Sigmoid colon (tissue), 4 donors: ENCODE data around the gene SCN1B.

ENCODE experiments used
- CTCF ChIP-seq, 4 experiments: fragments of 450-650 bp in 3 of 4; fragments of 200-600 bp in 1 of 4; IDR thresholded peaks; one replicate each; pipeline ENCODE4 v1.5.1; 2016 to 2019; ENCODE audit warnings: antibody characterized with exemption in 4 of 4, mild to moderate bottlenecking in 3 of 4, moderate library complexity in 2 of 4
- EP300 ChIP-seq, 4 donors: sonication (generic); formaldehyde crosslinking; IDR thresholded peaks; one replicate each; pipeline ENCODE4 v1.6.1; 2017; ENCODE audit warnings: antibody characterized with exemption in 4 of 4
- POLR2A ChIP-seq, 2 donors: fragments of 450-650 bp; IDR thresholded peaks; one replicate each; pipeline ENCODE4 v1.6.1; 2016; ENCODE audit warnings: antibody characterized with exemption in 2 of 2, mild to moderate bottlenecking in 2 of 2, moderate library complexity in 2 of 2
- POLR2AphosphoS5 ChIP-seq, 4 donors: sonication (generic); formaldehyde crosslinking; IDR thresholded peaks; one replicate each; pipeline ENCODE4 v1.6.1; 2017; ENCODE audit warnings: antibody characterized with exemption in 4 of 4

- TF ChIP-seq POLR2A (IDR thresholded peaks at IDR 0.05) (no peak), CTCF (IDR thresholded peaks at IDR 0.05) (no peak), EP300 (IDR thresholded peaks at IDR 0.05) (no peak), POLR2AphosphoS5 (IDR thresholded peaks at IDR 0.05) (no peak)
These were observed 2.2 kb upstream of the SCN1B start for GRCh38 chr19:35027851-35028599.
